GM23248 (cell line): ENCODE results near the gene FAM13B.

Experiments used
- EZH2 ChIP-seq: fragments of 200-600 bp; sonication (generic); IDR thresholded peaks from 2 replicates; pipeline ENCODE4 v1.6.1; 2018; ENCODE audit warnings: antibody characterized with exemption, mild to moderate bottlenecking; ENCODE audit not compliant: insufficient read depth, poor library complexity, severe bottlenecking
- EZH2phosphoT487 ChIP-seq: fragments of 200-600 bp; sonication (generic); IDR thresholded peaks from 2 replicates; pipeline ENCODE4 v1.6.1; 2018; ENCODE audit warnings: antibody characterized with exemption, moderate library complexity, mild to moderate bottlenecking, low read depth; ENCODE audit not compliant: insufficient read depth

DNA sequence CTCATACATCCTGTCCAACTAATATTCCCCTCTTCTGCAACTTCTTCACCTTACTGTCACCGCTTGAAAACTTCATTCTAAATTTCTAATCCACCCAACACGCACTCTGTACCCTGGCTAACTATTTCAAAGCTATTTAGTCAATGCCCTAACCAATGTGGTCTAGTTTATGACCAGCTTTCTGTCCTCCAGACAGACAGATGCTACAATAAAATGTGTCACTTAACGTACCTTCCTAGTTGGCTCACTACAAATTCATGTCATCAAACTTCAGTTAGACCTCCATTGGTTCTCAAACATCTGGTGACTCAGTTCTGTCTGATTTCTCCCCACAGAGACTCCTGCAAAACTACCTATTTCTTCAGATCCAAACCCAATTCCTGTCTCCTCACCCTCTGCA, 57.7 kb downstream of the FAM13B start:
- no peak for TF ChIP-seq EZH2
- TF ChIP-seq EZH2phosphoT487 = no peak
